Measurements from ENCODE around the gene IGFLR1. TPM values are rescaled to one million over a fixed set of nuclear protein-coding genes. Genes with fewer than 3 reads are reported as not detected.

The IGFLR1 gene
- total RNA-seq, 1 experiment from 2014 or later: 4.9 TPM

DNA sequence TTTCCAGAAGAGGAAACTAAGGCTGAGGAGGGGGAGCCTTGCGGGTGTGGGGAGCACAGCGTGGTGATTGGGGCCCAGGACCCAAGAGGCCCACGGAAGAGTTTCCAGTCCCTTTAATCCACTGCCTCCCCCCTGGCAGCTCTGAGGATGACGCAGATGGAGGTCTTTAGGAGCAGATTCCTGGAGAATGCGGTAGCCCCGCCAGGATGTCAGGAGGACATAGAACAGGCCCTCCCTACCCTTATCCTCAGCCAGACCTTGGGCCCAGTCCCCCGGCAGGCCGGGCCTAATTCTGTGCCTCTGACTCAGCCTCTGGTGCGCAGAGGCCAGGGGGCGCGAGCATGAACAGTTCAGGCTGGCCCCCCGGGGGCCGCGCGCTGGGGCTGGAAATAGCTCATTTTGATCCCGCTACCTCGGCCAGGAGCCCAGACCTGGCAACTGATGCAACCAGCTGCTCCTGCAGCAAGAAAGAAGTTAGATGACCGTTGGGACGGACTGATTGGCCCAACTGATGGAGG is 15.0 kb upstream of the IGFLR1 start:
- intact Hi-C loops (cut with micrococcal nuclease; ENCODE audit: unreplicated experiment): no loop called here
- Histone ChIP-seq H3K4me1 (ENCODE audit: insufficient read depth, low read length, poor library complexity, severe bottlenecking) (peaks cover 32% of the 10 kb centered on the region), H3K36me3 (ENCODE audit: insufficient read depth, low read length, poor library complexity, severe bottlenecking) (peaks cover 23% of the 10 kb centered on the region), H3K4me3 (ENCODE audit: low read depth, low read length, poor library complexity, severe bottlenecking) (peak overlapping the region; percentile 86), H3K27ac (ENCODE audit: low read depth, low read length, poor library complexity, severe bottlenecking) (peak overlapping the region; percentile 78), H3K27me3 (replicated peaks; ENCODE audit: insufficient read depth, low read depth, low read length, poor library complexity) (no peaks in the 10 kb centered on the region), H3K9me3 (ENCODE audit: low read depth, low read length, poor library complexity, severe bottlenecking) (no peaks in the 10 kb centered on the region)
- ChIA-PET POLR2A (ENCODE audit: low non-redundant PET) (interaction anchor here (1.0 kb wide), 1 partner anchor 9 kb away, joined by 3 read pairs; the partner anchor contains the start of gene LIN37), CTCF (no interaction called here)
- TF ChIP-seq, protein P1, sequence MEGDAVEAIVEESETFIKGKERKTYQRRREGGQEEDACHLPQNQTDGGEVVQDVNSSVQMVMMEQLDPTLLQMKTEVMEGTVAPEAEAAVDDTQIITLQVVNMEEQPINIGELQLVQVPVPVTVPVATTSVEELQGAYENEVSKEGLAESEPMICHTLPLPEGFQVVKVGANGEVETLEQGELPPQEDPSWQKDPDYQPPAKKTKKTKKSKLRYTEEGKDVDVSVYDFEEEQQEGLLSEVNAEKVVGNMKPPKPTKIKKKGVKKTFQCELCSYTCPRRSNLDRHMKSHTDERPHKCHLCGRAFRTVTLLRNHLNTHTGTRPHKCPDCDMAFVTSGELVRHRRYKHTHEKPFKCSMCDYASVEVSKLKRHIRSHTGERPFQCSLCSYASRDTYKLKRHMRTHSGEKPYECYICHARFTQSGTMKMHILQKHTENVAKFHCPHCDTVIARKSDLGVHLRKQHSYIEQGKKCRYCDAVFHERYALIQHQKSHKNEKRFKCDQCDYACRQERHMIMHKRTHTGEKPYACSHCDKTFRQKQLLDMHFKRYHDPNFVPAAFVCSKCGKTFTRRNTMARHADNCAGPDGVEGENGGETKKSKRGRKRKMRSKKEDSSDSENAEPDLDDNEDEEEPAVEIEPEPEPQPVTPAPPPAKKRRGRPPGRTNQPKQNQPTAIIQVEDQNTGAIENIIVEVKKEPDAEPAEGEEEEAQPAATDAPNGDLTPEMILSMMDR (conservative IDR thresholded peaks at IDR 0.05; ENCODE audit: low read depth, low read length): no peak
- TF ChIP-seq EZH2 (IDR thresholded peaks at IDR 0.05; ENCODE audit: borderline replicate concordance, low read depth, low read length, poor library complexity, severe bottlenecking): no peak
- BruUV-seq (replicated peaks): no TSS peak
- DNase-seq (ENCODE audit: low spot score): peak; percentile 49

GRCh38 chr19:35756377-35757230 is 14.4 kb upstream of the IGFLR1 start, which contains the start of gene HSPB6:
HSPB6 (minus strand) TSS chr19:35757029; CDS start chr19:35757008, 21 bp downstream.
- CTCF ChIA-PET: no interaction called here
- no peak for DNase-seq (ENCODE audit: low spot score)
- Histone ChIP-seq H3K27me3 (replicated peaks; ENCODE audit: insufficient read depth, low read depth, low read length, poor library complexity) (no peaks in the 10 kb centered on the region), H3K36me3 (ENCODE audit: insufficient read depth, low read length, poor library complexity, severe bottlenecking) (peaks cover 17% of the 10 kb centered on the region), H3K9me3 (ENCODE audit: low read depth, low read length, poor library complexity, severe bottlenecking) (no peaks in the 10 kb centered on the region), H3K4me1 (ENCODE audit: insufficient read depth, low read length, poor library complexity, severe bottlenecking) (peaks cover 32% of the 10 kb centered on the region), H3K4me3 (ENCODE audit: low read depth, low read length, poor library complexity, severe bottlenecking) (peak within 1 kb of the TSS; percentile 86), H3K27ac (ENCODE audit: low read depth, low read length, poor library complexity, severe bottlenecking) (peak within 1 kb of the TSS; percentile 94)
- POLR2A ChIA-PET (ENCODE audit: low non-redundant PET): interaction anchor here (1.0 kb wide), 1 partner anchor 8 kb away, joined by 3 read pairs; the partner anchor contains the start of gene LIN37
- BruUV-seq (replicated peaks): no TSS peak
- TF ChIP-seq, protein P1 (conservative IDR thresholded peaks at IDR 0.05; ENCODE audit: low read depth, low read length): no peak
- no peak for TF ChIP-seq EZH2 (IDR thresholded peaks at IDR 0.05; ENCODE audit: borderline replicate concordance, low read depth, low read length, poor library complexity, severe bottlenecking)
- intact Hi-C loops (cut with micrococcal nuclease; ENCODE audit: unreplicated experiment): no loop called here

- BruUV-seq (replicated peaks): no TSS peak
- CTCF ChIA-PET: no interaction called here
- Histone ChIP-seq H3K36me3 (ENCODE audit: insufficient read depth, low read length, poor library complexity, severe bottlenecking) (peaks cover 12% of the 10 kb centered on the region), H3K27me3 (replicated peaks; ENCODE audit: insufficient read depth, low read depth, low read length, poor library complexity) (no peaks in the 10 kb centered on the region), H3K27ac (ENCODE audit: low read depth, low read length, poor library complexity, severe bottlenecking) (peak overlapping the region; percentile 35), H3K9me3 (ENCODE audit: low read depth, low read length, poor library complexity, severe bottlenecking) (no peaks in the 10 kb centered on the region), H3K4me1 (ENCODE audit: insufficient read depth, low read length, poor library complexity, severe bottlenecking) (peaks cover 32% of the 10 kb centered on the region), H3K4me3 (ENCODE audit: low read depth, low read length, poor library complexity, severe bottlenecking) (peak overlapping the region; percentile 24)
- DNase-seq (ENCODE audit: low spot score): peak; percentile 67
- no peak for TF ChIP-seq EZH2 (IDR thresholded peaks at IDR 0.05; ENCODE audit: borderline replicate concordance, low read depth, low read length, poor library complexity, severe bottlenecking)
- TF ChIP-seq, protein P1 (conservative IDR thresholded peaks at IDR 0.05; ENCODE audit: low read depth, low read length): no peak
- intact Hi-C loops (cut with micrococcal nuclease; ENCODE audit: unreplicated experiment): no loop called here
- POLR2A ChIA-PET (ENCODE audit: low non-redundant PET): no interaction called here
These were observed 13.5 kb upstream of the IGFLR1 start for GRCh38 chr19:35755550-35756376.
